OCI-LY1 (cell line): Measurements from ENCODE around the gene TEAD1.

Experiments used
- H2AFZ ChIP-seq: fragments of 200-600 bp; sonication (generic), shearing (Covaris generic); 2 replicates; pipeline ENCODE4 v1.6.0; 2014; ENCODE audit warnings: antibody characterized with exemption, mild to moderate bottlenecking, low read length
- H3F3A ChIP-seq: fragments of 200-600 bp; sonication (generic), shearing (Covaris generic); 2 replicates; pipeline ENCODE4 v1.6.0; 2014; ENCODE audit warnings: mild to moderate bottlenecking, antibody characterized with exemption, low read length, moderate library complexity; ENCODE audit not compliant: insufficient read depth
- H3K27ac ChIP-seq: fragments of 200-600 bp; sonication (generic); 2 replicates; pipeline ENCODE4 v1.5.1; 2014; ENCODE audit warnings: low read length, mixed run types, mild to moderate bottlenecking, low read depth; ENCODE audit not compliant: poor library complexity, severe bottlenecking
- H3K27me3 ChIP-seq: fragments of 200-600 bp; sonication (generic); 2 replicates; pipeline ENCODE4 v1.6.0; 2014; ENCODE audit warnings: antibody characterized with exemption, mild to moderate bottlenecking, low read length, moderate library complexity; ENCODE audit not compliant: insufficient read depth
- H3K36me3 ChIP-seq: fragments of 200-600 bp; sonication (generic); 2 replicates; pipeline ENCODE4 v1.6.1; 2014; ENCODE audit warnings: mild to moderate bottlenecking, antibody characterized with exemption, low read length, moderate library complexity, mixed read lengths; ENCODE audit not compliant: insufficient read depth
- H3K4me1 ChIP-seq: fragments of 200-600 bp; sonication (generic); 2 replicates; pipeline ENCODE4 v1.5.1; 2014; ENCODE audit warnings: mild to moderate bottlenecking, low read length, moderate library complexity; ENCODE audit not compliant: insufficient read depth, severe bottlenecking
- H3K4me2 ChIP-seq: fragments of 200-600 bp; sonication (generic), shearing (Covaris generic); 2 replicates; pipeline ENCODE4 v1.6.1; 2014; ENCODE audit warnings: low read length
- H3K4me3 ChIP-seq: fragments of 200-600 bp; sonication (generic); 2 replicates; pipeline ENCODE4 v1.5.1; 2014; ENCODE audit warnings: low read length, low read depth, mild to moderate bottlenecking, mixed read lengths; ENCODE audit not compliant: poor library complexity, severe bottlenecking
- H3K79me2 ChIP-seq: fragments of 200-600 bp; shearing (Covaris generic); 2 replicates; pipeline ENCODE4 v1.6.1; 2016; ENCODE audit warnings: mixed run types, low read length, mixed read lengths; ENCODE audit not compliant: insufficient read depth
- H3K9ac ChIP-seq: fragments of 200-600 bp; sonication (generic), shearing (Covaris generic); 2 replicates; pipeline ENCODE4 v1.6.1; 2014; ENCODE audit warnings: mild to moderate bottlenecking, low read length, mixed read lengths
- H3K9me2 ChIP-seq: fragments of 200-600 bp; sonication (generic), shearing (Covaris generic); 2 replicates; pipeline ENCODE4 v1.6.1; 2014; ENCODE audit warnings: low read depth, mild to moderate bottlenecking, low read length, mixed read lengths
- H3K9me3 ChIP-seq: fragments of 200-600 bp; shearing (Covaris generic); 2 replicates; pipeline ENCODE4 v1.6.1; 2014; ENCODE audit warnings: low read length, mixed read lengths
- H4K20me1 ChIP-seq: fragments of 200-600 bp; sonication (generic), shearing (Covaris generic); 2 replicates; pipeline ENCODE4 v1.6.0; 2016; ENCODE audit warnings: mild to moderate bottlenecking, low read length; ENCODE audit not compliant: insufficient read depth
- EZH2 ChIP-seq: fragments of 200-600 bp; sonication (generic), shearing (Covaris generic); IDR thresholded peaks from 2 replicates; pipeline ENCODE4 v1.8.0; 2017; ENCODE audit warnings: borderline replicate concordance, mixed run types, mild to moderate bottlenecking, antibody characterized with exemption, low read length, moderate library complexity, mixed read lengths
- TF ChIP-seq, protein P1 (sequence below): fragments of 200-600 bp; sonication (generic), shearing (Covaris generic); IDR thresholded peaks from 2 replicates; pipeline ENCODE4 v1.5.1; 2017; ENCODE audit warnings: mild to moderate bottlenecking, antibody characterized with exemption, low read length, moderate library complexity, mixed read lengths

TEAD1 gene

DNA sequence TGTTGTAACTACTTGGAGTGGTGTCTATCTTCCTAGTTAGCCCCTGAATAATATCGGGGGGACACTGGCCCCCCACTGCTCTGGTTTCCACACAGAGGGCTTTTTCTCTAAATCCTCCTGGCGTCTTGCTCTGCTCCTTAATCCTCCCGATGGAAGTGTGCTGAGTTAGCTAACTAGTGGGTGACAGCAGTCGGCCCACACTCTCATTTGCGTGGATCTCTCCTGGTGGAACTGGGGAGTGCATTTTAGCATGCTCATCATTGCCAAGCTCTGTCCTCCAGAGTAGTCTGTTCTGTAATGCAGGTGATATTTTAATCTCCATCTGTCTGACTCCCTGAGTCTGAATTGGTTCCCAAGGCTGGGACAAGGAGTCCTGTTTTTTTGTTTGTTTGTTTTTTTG, 288.8 kb downstream of the TEAD1 start:
- no peak overlapping the region for H3K9ac ChIP-seq
- H3K36me3 ChIP-seq = no peaks in the 10 kb centered on the region
- H2AFZ ChIP-seq = no peak overlapping the region
- no peak for TF ChIP-seq EZH2
- TF ChIP-seq, protein P1, sequence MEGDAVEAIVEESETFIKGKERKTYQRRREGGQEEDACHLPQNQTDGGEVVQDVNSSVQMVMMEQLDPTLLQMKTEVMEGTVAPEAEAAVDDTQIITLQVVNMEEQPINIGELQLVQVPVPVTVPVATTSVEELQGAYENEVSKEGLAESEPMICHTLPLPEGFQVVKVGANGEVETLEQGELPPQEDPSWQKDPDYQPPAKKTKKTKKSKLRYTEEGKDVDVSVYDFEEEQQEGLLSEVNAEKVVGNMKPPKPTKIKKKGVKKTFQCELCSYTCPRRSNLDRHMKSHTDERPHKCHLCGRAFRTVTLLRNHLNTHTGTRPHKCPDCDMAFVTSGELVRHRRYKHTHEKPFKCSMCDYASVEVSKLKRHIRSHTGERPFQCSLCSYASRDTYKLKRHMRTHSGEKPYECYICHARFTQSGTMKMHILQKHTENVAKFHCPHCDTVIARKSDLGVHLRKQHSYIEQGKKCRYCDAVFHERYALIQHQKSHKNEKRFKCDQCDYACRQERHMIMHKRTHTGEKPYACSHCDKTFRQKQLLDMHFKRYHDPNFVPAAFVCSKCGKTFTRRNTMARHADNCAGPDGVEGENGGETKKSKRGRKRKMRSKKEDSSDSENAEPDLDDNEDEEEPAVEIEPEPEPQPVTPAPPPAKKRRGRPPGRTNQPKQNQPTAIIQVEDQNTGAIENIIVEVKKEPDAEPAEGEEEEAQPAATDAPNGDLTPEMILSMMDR = no peak
- H3K27me3 ChIP-seq = no peaks in the 10 kb centered on the region
- H3K4me1 ChIP-seq = no peaks in the 10 kb centered on the region
- no peaks in the 10 kb centered on the region for H3K79me2 ChIP-seq
- H3F3A ChIP-seq = no peaks in the 10 kb centered on the region
- H3K9me2 ChIP-seq = no peaks in the 10 kb centered on the region
- no peak overlapping the region for H3K27ac ChIP-seq
- H3K4me3 ChIP-seq = no peak overlapping the region
- H4K20me1 ChIP-seq = no peaks in the 10 kb centered on the region
- H3K9me3 ChIP-seq = no peaks in the 10 kb centered on the region
- no peak overlapping the region for H3K4me2 ChIP-seq

DNA sequence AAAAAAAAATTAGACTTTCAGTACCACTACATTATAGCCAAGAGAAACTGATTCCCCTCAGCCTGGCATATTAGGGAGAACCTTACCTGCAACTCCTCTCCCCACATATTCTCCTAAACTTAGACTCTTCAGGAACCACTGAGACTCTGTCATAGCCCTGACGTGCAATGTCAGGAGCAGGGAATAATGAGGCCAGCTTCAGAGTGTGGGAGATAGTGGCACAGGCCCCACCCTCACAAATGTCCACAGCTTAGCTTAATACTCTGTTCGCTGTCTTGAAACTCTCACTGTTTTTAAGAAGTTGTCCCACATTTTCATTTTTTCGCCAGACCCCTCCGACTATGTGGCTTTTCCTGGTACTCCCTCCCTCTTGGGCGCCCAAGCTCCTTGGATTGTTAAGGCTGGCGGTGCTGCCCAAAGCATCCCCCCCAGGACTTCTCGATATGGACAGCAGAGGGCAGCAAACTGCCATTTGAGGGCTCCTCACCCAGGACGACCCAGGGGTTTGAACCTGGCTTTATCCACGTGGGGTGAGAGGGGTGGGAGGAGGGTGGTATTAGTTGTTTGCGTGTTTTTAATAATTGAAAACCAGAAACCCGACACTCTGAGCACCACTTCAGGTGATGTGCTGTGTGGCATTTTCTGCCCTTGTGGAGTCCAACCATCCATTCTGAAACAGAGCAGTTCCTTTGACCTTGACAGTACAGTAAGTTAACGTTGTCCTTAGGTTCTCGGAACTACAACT, 289.7 kb downstream of the TEAD1 start:
- Histone ChIP-seq H3K4me1 (no peaks in the 10 kb centered on the region), H3K4me3 (no peak overlapping the region), H4K20me1 (no peaks in the 10 kb centered on the region), H3K27ac (no peak overlapping the region), H3F3A (no peaks in the 10 kb centered on the region), H2AFZ (no peak overlapping the region), H3K9me2 (no peaks in the 10 kb centered on the region), H3K79me2 (no peaks in the 10 kb centered on the region), H3K9me3 (no peaks in the 10 kb centered on the region), H3K36me3 (no peaks in the 10 kb centered on the region), H3K27me3 (no peaks in the 10 kb centered on the region), H3K9ac (no peak overlapping the region), H3K4me2 (no peak overlapping the region)
- TF ChIP-seq, protein P1 = peak; percentile 85
- no peak for TF ChIP-seq EZH2

DNA sequence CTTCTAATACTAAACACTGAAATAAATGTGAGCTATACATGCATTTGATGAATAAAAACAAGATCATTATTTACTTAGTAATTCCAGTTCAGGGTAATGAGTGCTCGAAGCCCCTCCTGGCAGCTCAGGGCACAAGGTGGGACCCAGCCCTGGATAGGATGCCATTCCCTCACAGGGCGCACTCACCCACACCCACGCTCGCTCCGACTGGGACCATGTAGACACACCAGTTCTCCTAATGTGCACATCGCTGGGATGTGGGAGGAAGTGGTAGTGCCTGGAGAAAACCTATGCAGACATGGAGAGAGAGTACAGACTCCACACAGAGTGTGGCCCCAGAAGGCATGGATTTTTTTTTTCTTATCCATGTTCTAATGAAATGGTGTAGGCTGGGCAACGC, 290.4 kb downstream of the TEAD1 start:
- H3K27ac ChIP-seq = no peak overlapping the region
- no peaks in the 10 kb centered on the region for H3K27me3 ChIP-seq
- no peaks in the 10 kb centered on the region for H3K9me2 ChIP-seq
- H3K4me1 ChIP-seq = no peaks in the 10 kb centered on the region
- no peaks in the 10 kb centered on the region for H4K20me1 ChIP-seq
- H3K79me2 ChIP-seq = no peaks in the 10 kb centered on the region
- no peak overlapping the region for H2AFZ ChIP-seq
- no peak overlapping the region for H3K4me3 ChIP-seq
- no peak overlapping the region for H3K4me2 ChIP-seq
- H3K9me3 ChIP-seq = no peaks in the 10 kb centered on the region
- H3K9ac ChIP-seq = no peak overlapping the region
- H3F3A ChIP-seq = no peaks in the 10 kb centered on the region
- TF ChIP-seq, protein P1 = no peak
- no peak for TF ChIP-seq EZH2
- H3K36me3 ChIP-seq = no peaks in the 10 kb centered on the region
